NCI-H748 (cell line): ENCODE results near the gene SNED1.

Experiments used
- DNase-seq: peaks from one replicate; lab custom pipeline; 2025; ENCODE audit not compliant: unreplicated experiment; lab: John Stamatoyannopoulos, UW

SNED1 gene

GRCh38 chr2:241123816-241124536 is 125.6 kb downstream of the SNED1 start:
- no peak for DNase-seq

GRCh38 chr2:241125626-241126025 is 127.2 kb downstream of the SNED1 start:
- no peak for DNase-seq

- no peak for DNase-seq
Observed at GRCh38 chr2:241126201-241126611, 127.8 kb downstream of the SNED1 start.

GRCh38 chr2:241126771-241127202 is 128.4 kb downstream of the SNED1 start:
- no peak for DNase-seq

GRCh38 chr2:241128266-241128665 is 129.8 kb downstream of the SNED1 start:
- no peak for DNase-seq

GRCh38 chr2:241129086-241129871 is 130.9 kb downstream of the SNED1 start:
- no peak for DNase-seq

GRCh38 chr2:241130316-241130715 is 131.9 kb downstream of the SNED1 start:
- no peak for DNase-seq

GRCh38 chr2:241131531-241131930 is 133.1 kb downstream of the SNED1 start:
- no peak for DNase-seq

- DNase-seq, result no peak
Observed at GRCh38 chr2:241132538-241133435, 134.4 kb downstream of the SNED1 start.

GRCh38 chr2:241133436-241133820 is 135.0 kb downstream of the SNED1 start:
- no peak for DNase-seq

GRCh38 chr2:241134711-241135110 is 136.3 kb downstream of the SNED1 start:
- DNase-seq, result no peak

- DNase-seq, result no peak
Observed at GRCh38 chr2:241135737-241136136, 137.3 kb downstream of the SNED1 start.

- DNase-seq, result no peak
Observed at GRCh38 chr2:241136191-241136590, 137.8 kb downstream of the SNED1 start.

- DNase-seq, result no peak
Observed at GRCh38 chr2:241136661-241137260, 138.3 kb downstream of the SNED1 start.

- DNase-seq, result no peak
Observed at GRCh38 chr2:241137276-241138190, 139.1 kb downstream of the SNED1 start.

- DNase-seq, result no peak
Observed at GRCh38 chr2:241138471-241138870, 140.1 kb downstream of the SNED1 start.

- DNase-seq, result no peak
Observed at GRCh38 chr2:241139531-241140444, 141.4 kb downstream of the SNED1 start.

GRCh38 chr2:241140445-241140840 is 142.0 kb downstream of the SNED1 start:
- DNase-seq, result no peak

GRCh38 chr2:241141214-241141770 is 142.9 kb downstream of the SNED1 start:
- DNase-seq, result no peak
